Measurements from ENCODE around the gene SCYGR7. TPM values are rescaled to one million over a fixed set of nuclear protein-coding genes. Genes with fewer than 3 reads are reported as not detected.

Gene SCYGR7
- total RNA-seq, 4 donors from 2014 or later = not detected

DNA sequence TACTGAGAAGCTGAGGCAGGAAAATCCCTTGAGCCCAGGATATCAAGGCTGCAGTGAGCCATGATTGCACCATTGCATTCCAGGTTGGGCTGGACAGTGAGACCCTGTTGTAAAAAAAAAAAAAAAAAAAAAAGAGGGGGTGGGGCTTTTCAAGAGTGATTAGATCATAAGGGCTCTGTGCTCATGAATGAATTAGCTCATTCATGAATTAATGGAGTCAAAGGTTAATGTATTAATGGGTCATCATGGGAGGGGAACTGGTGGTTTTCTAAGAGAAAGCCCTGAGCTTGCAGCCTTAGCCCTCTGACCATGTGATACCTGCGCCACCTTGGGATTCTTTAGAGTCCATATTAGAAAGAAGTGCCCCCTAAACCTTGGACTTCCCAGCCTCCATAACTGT lies 14.8 kb upstream of the SCYGR7 start:
- WGBS = 100% methylated on average over 1 of the region's 1 CpG
- intact Hi-C loops (cut with DNase I) = no loop called here
- Histone ChIP-seq H3K4me1 (peaks cover 0 to 13% (median 12%) of the 10 kb centered on the region in 4 donors), H3K9me3 (no peaks in the 10 kb centered on the region), H3K27me3 (no peaks in the 10 kb centered on the region), H3K4me3 (no peak overlapping the region), H3K27ac (replicated peaks in 1 of 4) (no peak overlapping the region), H3K36me3 (no peaks in the 10 kb centered on the region)
- TF ChIP-seq EP300 (IDR thresholded peaks at IDR 0.05) (no peak), POLR2AphosphoS5 (IDR thresholded peaks at IDR 0.05) (no peak), POLR2A (IDR thresholded peaks at IDR 0.05; ENCODE audit: low read depth) (no peak)
- TF ChIP-seq, protein P1, sequence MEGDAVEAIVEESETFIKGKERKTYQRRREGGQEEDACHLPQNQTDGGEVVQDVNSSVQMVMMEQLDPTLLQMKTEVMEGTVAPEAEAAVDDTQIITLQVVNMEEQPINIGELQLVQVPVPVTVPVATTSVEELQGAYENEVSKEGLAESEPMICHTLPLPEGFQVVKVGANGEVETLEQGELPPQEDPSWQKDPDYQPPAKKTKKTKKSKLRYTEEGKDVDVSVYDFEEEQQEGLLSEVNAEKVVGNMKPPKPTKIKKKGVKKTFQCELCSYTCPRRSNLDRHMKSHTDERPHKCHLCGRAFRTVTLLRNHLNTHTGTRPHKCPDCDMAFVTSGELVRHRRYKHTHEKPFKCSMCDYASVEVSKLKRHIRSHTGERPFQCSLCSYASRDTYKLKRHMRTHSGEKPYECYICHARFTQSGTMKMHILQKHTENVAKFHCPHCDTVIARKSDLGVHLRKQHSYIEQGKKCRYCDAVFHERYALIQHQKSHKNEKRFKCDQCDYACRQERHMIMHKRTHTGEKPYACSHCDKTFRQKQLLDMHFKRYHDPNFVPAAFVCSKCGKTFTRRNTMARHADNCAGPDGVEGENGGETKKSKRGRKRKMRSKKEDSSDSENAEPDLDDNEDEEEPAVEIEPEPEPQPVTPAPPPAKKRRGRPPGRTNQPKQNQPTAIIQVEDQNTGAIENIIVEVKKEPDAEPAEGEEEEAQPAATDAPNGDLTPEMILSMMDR (IDR thresholded peaks at IDR 0.05) = no peak
- DNase-seq (ENCODE audit: extremely low spot score) = no peak

DNA sequence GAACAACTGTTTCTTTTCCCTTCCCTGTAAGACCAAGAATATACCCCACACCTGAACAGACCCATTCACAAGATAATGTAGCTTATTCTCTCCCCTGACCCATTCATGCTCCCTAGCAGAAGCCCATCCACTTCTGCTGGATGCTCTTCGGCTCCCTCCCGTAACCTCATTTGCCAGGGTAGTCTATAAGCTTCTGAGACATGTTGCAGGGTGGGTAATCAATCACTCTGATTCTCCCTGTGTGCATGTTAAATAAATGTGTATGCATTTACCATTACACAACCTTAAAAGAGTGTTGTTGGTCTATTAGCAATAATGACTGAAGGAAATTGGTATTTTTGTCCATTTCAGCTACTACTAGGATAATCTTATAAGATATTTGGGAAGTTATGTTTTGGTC lies 11.6 kb upstream of the SCYGR7 start:
- no peaks in the 10 kb centered on the region for H3K27me3 ChIP-seq
- no peak overlapping the region for H3K4me3 ChIP-seq
- intact Hi-C loops (cut with DNase I) = loop anchor here (5.0 kb wide), 1 partner anchor 59 kb away; no protein-coding TSS in a partner anchor
- H3K36me3 ChIP-seq = no peaks in the 10 kb centered on the region
- WGBS = 93% methylated on average over 2 of the region's 2 CpGs
- TF ChIP-seq POLR2A (IDR thresholded peaks at IDR 0.05; ENCODE audit: low read depth) (no peak), EP300 (IDR thresholded peaks at IDR 0.05) (no peak), POLR2AphosphoS5 (IDR thresholded peaks at IDR 0.05) (no peak)
- TF ChIP-seq, protein P1 (IDR thresholded peaks at IDR 0.05) = no peak
- DNase-seq (ENCODE audit: extremely low spot score) = no peak
- H3K9me3 ChIP-seq = no peaks in the 10 kb centered on the region
- H3K4me1 ChIP-seq = peaks cover 0 to 22% (median 19%) of the 10 kb centered on the region in 4 donors
- no peak overlapping the region for H3K27ac ChIP-seq (replicated peaks in 1 of 4)

DNA sequence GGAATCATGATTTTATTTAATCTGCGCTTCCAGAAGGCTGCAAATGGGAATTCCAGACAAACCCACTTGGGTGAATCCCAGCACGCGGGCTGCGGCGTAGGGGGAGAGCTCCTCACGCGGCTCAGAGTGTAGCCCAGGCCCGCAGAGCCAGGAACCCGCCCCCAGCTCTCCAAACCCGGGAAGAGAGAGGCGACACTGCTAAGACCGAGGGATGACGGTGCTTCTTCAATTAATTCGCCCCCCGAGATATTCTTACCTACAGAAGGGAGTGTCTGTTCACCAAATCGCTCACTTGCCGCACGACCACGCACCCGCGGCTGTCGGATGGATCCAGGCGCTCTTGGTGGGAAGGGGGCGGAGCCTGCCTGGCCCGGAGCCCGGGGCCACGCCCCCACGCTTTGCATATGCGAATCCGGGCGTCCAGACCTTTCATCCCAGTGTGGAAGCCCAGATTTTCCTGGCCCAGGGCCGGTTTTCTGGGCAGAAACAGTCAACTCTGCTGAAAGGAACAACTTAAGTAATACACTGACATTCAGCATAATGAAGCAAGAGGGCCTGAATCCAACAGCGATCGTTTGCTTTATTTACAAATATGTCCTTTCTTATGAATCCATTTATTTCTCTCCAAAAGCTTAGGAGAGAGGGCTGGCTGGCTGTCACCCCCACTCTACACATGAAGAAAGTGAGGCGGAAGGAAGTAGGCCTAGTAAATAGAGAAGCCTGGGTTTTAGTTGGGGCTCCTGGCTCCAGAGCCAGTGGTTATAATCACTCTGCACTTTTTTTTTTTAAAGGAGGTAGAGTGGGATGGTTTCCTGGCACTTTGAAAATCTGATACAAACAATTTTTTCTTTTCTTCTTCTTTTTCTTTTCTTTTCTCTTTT lies 10.2 kb upstream of the SCYGR7 start, which contains the start of gene SLC19A3:
TSS of gene SLC19A3 (minus strand) at position 342 of the 881 bp plus-strand sequence. CDS start 15,710 bp downstream, outside the sequence.
- Histone ChIP-seq H3K4me1 (peaks cover 0 to 22% (median 19%) of the 10 kb centered on the region in 4 donors), H3K4me3 (peak within 1 kb of the TSS; percentile 51 to 58 (median 52)), H3K9me3 (no peaks in the 10 kb centered on the region), H3K27ac (replicated peaks in 1 of 4) (peak within 1 kb of the TSS; percentile 58 to 80 (median 65)), H3K27me3 (no peaks in the 10 kb centered on the region), H3K36me3 (no peaks in the 10 kb centered on the region)
- 4% methylated on average over 27 of the region's 35 CpGs for WGBS
- intact Hi-C loops (cut with DNase I) = loop anchor here (5.0 kb wide), 1 partner anchor 61 kb away; no protein-coding TSS in a partner anchor
- DNase-seq (ENCODE audit: extremely low spot score) = peak; percentile 93
- no peak for TF ChIP-seq EP300 (IDR thresholded peaks at IDR 0.05)
- TF ChIP-seq, protein P1 (IDR thresholded peaks at IDR 0.05) = no peak
- TF ChIP-seq POLR2AphosphoS5 (IDR thresholded peaks at IDR 0.05) = peak; percentile 32 to 37
- TF ChIP-seq POLR2A (IDR thresholded peaks at IDR 0.05; ENCODE audit: low read depth) = no peak

DNA sequence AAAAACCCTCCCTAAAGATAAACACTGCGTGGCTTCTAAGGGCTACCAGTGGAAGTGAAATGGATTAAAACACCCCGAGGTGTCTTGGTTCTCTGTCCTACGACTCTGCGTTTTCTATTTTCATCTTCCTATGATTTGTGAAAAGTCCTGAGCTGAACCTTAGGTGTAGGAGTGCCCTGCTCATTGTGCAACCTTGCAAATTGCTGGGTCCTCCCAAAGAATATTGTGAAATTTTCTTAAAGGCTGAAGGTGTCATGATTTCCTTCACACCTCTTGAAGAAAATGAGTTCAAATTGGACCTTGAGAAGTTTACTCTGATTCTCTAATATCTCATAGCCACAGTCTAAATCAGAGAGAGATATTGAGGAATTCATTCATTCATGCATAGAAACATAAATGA lies 8.5 kb upstream of the SCYGR7 start:
- intact Hi-C loops (cut with DNase I) = loop anchor here (5.0 kb wide), 1 partner anchor 62 kb away; no protein-coding TSS in a partner anchor
- Histone ChIP-seq H3K36me3 (no peaks in the 10 kb centered on the region), H3K27ac (replicated peaks in 1 of 4) (no peak overlapping the region), H3K27me3 (no peaks in the 10 kb centered on the region), H3K4me1 (peaks cover 0 to 22% (median 19%) of the 10 kb centered on the region in 4 donors), H3K9me3 (no peaks in the 10 kb centered on the region), H3K4me3 (no peak overlapping the region)
- no peak for DNase-seq (ENCODE audit: extremely low spot score)
- WGBS = 95% methylated on average over 4 of the region's 4 CpGs
- TF ChIP-seq EP300 (IDR thresholded peaks at IDR 0.05) (no peak), POLR2AphosphoS5 (IDR thresholded peaks at IDR 0.05) (no peak), POLR2A (IDR thresholded peaks at IDR 0.05; ENCODE audit: low read depth) (no peak)
- TF ChIP-seq, protein P1 (IDR thresholded peaks at IDR 0.05) = no peak

Measured in esophagus muscularis mucosa (tissue), 4 donors.